Measurements from ENCODE around the gene RIGI. TPM values are rescaled to one million over a fixed set of nuclear protein-coding genes. Genes with fewer than 3 reads are reported as not detected.

RIGI gene
- total and polyA plus RNA-seq, 2 of the 4 experiments (the other 2 are of a cell fraction), result 4.8 to 13.6 TPM

DNA sequence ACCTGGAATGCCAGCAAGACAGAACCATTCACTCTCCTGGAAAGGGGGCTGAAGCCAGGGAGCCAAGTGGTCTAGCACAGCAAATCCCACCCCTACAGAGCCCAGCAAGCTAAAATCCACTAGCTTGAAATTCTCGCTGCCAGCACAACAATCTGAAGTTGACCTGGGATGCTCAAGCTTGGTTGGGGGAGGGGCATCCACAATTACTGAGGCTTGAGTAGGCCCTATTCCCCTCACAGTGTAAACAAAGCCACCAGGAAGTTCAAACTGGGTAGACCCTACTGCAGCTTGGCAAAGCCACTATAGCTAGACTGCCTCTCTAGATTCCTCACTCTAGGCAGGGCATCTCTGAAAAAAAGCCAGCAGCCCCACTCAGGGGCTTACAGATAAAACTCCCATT, 17.3 kb downstream of the RIGI start:
- H3K9me1 ChIP-seq (ENCODE audit: insufficient read depth, low read length), result no peaks in the 10 kb centered on the region
- H3K4me3 ChIP-seq (ENCODE audit: insufficient read depth, low read depth, low read length), result no peak overlapping the region
- no peaks in the 10 kb centered on the region; the same call in 1 of the 2 replicates for H4K20me1 ChIP-seq (ENCODE audit: insufficient read depth, low read length)
- H3K9ac ChIP-seq (ENCODE audit: low read depth, low read length), result no peak overlapping the region
- no peak overlapping the region for H3K18ac ChIP-seq (ENCODE audit: low read depth, low read length)
- H3K27ac ChIP-seq (ENCODE audit: insufficient read depth, low read length), result no peak overlapping the region
- H4K91ac ChIP-seq (ENCODE audit: insufficient read depth, low read depth, low read length), result no peak overlapping the region
- CTCF ChIA-PET, result interaction anchor here (0.6 to 1.1 kb wide), 3 partner anchors 76 to 1922 kb away, joined by 3 to 6 read pairs (median 4); no protein-coding TSS in a partner anchor
- dilution Hi-C loops (cut with HindIII; ENCODE audit: low sequenced_read_pairs, unreplicated experiment), result no loop called here
- no TSS peak for BruUV-seq (replicated peaks)
- H2AFZ ChIP-seq (replicated peaks; ENCODE audit: low read length, poor library complexity), result no peak overlapping the region
- H3K4me2 ChIP-seq (ENCODE audit: low read depth, low read length), result no peak overlapping the region
- no peak overlapping the region for H2BK20ac ChIP-seq (ENCODE audit: low read depth, low read length)
- no peaks in the 10 kb centered on the region for H3K9me3 ChIP-seq (ENCODE audit: control insufficient read depth, insufficient read depth, low read length)
- H3K79me1 ChIP-seq (ENCODE audit: low read depth in 1 of 2, low read length in 2 of 2), result peaks cover 14 to 17% of the 10 kb centered on the region in 2 experiments
- no peak overlapping the region for H3K23ac ChIP-seq (ENCODE audit: low read depth, low read length)
- intact Hi-C loops (cut with micrococcal nuclease), result no loop called here
- H3K14ac ChIP-seq (replicated peaks; ENCODE audit: low read depth, low read length), result no peak overlapping the region
- no peak overlapping the region for H2BK120ac ChIP-seq (ENCODE audit: low read depth, low read length)
- no peak overlapping the region for H2BK15ac ChIP-seq (ENCODE audit: low read depth, low read length)
- POLR2A ChIA-PET (ENCODE audit: unreplicated experiment), result no interaction called here
- no peak overlapping the region for H2BK5ac ChIP-seq (ENCODE audit: low read depth, low read length, poor library complexity, severe bottlenecking)
- H4K5ac ChIP-seq (ENCODE audit: low read depth, low read length), result no peak overlapping the region
- H2AK5ac ChIP-seq (ENCODE audit: low read depth, low read length), result no peak overlapping the region
- TF ChIP-seq RFX5 (IDR thresholded peaks at IDR 0.05; ENCODE audit: low read depth, low read length), result no peak
- no peaks in the 10 kb centered on the region for H3K27me3 ChIP-seq (ENCODE audit: control insufficient read depth, insufficient read depth, low read length)
- no peaks in the 10 kb centered on the region for H3K4me1 ChIP-seq (ENCODE audit: control insufficient read depth, insufficient read depth, low read length)
- no peak overlapping the region for H4K8ac ChIP-seq (ENCODE audit: low read depth in 2 of 2, low read length in 2 of 2)
- no peak overlapping the region for H3K56ac ChIP-seq (ENCODE audit: extremely low read depth, insufficient read depth, low read length)
- WGBS, 2 experiments (ENCODE audit: extremely low coverage in 2 of 2, insufficient read length in 1 of 2), result no CpG with 5 or more reads among the region's 1 CpG
- H3K4ac ChIP-seq (ENCODE audit: low read depth, low read length), result no peak overlapping the region
- ATAC-seq (ENCODE audit: low read depth), result no peak
- no peak overlapping the region for H2AK9ac ChIP-seq (replicated peaks; ENCODE audit: low read depth, low read length, poor library complexity)
- no peak for DNase-seq
- H3K36me3 ChIP-seq (ENCODE audit: control insufficient read depth, insufficient read depth, low read length), result peaks cover 3% of the 10 kb centered on the region; the same call in 1 of the 2 replicates
- in situ Hi-C loops (cut with MboI; ENCODE audit: low sequenced_read_pairs), result no loop called here
